GM19468 (cell line): Measurements from ENCODE around the gene COX20.
"Not testable (repeated sequence)": the region's sequence is repeated elsewhere in the genome, so short reads cannot be mapped to it uniquely, and the experiment has no call there.

ENCODE experiments used
- ATAC-seq: cut with Tn5 transposase; IDR thresholded peaks from one replicate; pipeline ENCODE4 v1.9.1; 2021; ENCODE audit warnings: mild to moderate bottlenecking, moderate library complexity, moderate number of reproducible peaks; ENCODE audit not compliant: unreplicated experiment; ENCODE audit errors: extremely low read depth

COX20 gene

DNA sequence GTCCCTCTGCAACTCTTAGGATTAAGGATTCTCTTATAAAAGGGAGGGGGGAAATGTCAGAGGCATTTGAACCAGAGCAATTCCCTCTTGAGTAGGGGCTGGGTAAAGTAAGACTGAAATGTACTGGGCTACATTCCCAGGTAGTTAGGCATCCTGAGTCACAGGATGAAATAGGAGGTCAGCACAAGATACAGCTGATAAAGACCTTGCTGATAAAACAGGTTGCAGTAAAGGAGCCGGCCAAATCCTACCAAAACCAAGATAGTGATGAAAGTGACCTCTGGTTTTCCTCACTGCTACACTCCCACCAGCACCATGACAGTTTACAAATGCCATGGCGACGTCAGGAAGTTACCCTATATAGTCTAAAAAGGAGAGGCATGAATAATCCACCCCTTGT lies 14.3 kb upstream of the COX20 start:
- ATAC-seq = no peak

DNA sequence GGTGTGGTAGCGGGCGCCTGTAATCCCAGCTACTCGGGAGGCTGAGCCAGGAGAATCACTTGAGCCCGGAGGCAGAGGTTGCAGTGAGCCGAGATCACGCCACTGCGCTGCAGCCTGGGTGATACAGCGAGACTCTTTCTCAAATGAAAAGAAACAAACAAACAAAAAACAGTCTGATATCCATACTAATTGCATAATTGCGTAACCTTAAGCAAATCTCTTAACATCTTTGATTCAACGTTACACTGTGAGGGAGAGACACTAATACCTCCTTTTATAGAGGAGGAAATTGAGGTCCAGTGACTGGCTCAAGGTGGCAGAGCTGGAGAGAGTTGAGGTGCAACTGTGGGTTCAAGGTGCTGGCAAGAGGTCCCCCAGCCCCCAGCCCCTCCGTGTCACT lies 12.6 kb upstream of the COX20 start:
- ATAC-seq = no peak

DNA sequence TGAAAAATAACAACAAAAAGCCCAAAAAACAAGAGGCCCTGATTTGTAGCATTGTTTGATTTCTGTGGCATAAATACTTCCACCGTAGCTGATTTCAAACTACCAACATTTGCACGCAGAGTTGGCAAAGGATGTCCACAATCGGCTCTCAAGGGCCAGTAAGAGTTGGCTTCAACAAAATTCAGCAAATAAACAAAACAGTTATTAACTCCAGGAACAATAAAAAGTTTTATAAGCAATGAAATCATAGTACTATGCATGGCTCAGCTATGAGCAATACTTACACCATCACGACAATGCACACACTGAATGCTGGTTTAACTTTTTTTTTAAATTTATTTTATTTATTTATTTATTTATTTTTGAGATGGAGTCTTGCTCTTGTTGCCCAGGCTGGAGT lies 8.7 kb upstream of the COX20 start:
- no peak for ATAC-seq

DNA sequence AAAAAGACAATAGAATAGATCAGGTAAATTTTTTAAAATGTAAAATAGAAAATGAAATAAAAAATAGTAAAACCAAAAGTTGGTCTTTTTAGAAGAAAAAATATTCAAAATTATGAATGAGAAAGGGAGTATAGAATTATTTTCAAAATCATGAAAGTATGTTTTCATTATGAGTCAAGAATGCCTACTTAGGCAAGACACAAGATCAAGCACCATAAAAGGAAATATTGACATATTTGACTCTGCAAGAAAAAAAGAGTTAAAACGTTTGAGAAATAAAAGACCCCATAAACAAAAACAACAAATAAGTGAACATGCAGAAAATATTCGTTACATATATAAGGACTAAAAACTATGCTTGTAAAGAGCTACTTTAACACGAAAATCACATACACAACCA lies 4.8 kb upstream of the COX20 start:
- no peak for ATAC-seq

DNA sequence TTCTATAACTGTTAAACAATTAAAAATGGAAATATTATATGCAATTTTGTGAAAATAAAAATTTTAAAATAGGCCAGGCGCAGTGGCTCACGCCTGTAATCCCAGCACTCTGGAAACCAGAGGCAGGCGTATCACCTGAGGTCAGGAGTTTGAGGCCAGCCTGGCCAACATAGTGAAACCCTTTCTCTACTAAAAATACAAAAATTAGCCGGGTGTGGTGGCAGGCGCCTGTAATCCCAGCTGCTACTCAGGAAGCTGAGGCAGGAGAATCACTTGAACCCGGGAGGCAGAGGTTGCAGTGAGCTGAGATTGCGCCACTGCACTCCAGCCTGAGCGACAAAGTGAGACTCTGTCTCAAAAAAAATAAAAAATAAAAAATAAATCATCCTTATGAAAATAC lies 2.2 kb upstream of the COX20 start:
- ATAC-seq = not testable (repeated sequence)

DNA sequence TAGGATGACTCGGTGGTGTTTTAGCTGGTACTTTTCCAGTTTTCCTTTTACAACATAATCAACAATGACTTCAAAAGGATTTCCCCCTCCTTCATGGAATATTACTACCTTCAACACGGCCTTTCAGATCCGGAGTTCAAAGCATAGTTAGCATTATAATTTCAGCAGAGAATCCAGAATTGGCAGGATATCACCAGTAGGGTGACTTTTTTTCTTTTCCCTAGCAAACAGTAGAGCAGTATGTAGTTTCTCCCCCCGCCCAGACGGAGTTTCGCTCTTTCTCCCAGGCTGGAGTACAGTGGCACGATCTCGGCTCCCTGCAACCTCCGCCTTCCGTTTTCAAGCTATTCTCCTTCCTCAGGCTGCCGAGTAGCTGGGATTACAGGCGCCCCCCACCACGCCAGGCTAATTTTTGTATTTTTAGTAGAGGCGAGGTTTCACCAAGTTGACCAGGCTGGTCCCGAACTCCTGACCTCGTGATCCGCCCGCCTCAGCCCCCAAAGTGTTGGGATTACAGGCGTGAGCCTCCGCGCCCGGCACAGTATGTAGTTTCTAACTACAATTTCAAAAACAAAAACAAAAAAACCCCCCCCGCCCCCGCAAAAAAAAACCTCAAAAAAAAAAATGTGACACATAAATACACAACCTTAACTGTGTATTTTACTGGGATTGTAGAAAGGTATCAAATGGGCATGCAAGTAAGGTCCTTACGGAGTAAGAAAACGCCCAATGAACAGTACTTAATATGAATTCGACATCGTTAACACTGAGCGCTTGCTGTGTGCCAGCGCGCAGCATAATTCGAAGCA lies 1.5 kb upstream of the COX20 start:
- no peak for ATAC-seq

DNA sequence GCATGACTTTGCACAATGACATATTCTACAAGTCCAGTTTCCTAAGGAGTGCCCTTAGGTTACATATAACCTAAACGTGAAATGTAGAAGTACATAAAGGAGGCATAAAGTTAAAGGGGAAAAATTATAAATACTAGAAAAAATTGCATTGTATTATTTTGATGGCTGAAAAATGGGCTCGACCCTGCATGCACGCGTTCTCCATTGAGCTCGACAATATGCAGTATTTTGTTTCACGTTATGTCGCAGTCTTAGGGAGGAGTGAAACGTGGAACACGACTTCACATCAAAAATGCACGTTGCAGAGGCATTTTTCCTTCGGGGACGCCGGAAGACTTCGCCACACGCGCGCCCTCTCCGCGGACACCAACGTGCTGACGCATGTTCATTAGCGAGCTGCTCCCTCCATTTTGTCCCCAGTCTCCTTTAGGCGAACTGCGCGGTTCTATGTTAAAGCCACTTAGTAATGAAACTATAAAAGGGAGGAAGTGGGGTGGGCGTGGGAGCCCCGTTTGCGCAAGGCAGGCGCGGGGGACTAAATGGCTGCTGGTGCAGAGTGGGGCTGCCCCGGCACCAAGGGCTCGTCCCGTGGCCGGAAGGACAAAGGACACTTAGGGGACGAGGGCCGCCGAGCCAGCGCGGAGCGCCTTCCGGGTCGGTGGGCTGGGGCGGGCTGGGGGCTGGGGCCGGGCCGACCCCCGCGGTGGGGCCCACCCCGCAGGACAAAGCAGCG lies 749 bp upstream of the COX20 start:
- ATAC-seq = peak; percentile 55

DNA sequence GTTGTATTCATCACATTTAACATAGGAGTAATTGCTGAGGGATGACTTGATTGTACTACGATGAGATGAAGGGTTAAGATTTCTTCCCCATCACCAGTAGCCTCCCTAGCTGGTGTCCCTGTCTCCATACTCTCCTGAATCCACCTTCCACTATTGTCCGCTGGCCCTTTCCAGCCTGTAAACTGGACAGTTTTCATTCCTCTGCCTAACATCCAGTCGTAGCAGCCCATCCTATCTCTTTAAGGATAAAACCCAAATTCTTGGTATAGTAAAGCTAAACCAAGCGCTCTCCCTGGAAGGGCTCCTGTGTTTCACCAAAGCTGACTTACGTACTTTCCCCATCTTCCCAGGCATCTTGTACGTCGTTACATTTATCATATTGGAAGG lies 670 bp downstream of the COX20 start:
- ATAC-seq = no peak

DNA sequence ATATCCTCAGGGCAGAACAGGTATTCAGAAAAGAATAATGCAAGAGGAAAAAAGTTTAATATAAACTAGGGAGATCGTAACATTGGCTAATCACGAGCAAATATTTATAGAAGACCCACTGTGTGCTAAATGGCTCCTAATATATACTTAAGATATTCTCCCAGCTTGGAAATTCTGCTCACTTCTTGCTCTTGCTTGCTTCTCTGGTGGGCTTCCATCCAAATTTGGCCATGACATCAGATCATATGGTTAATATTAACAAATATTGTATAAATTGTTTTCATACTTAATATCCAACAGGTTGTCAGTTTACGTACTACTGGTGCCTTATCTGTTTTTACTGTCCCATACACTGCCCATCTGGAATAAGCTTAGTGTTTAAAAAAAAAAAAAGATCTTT lies 1.1 kb downstream of the COX20 start:
- no peak for ATAC-seq

DNA sequence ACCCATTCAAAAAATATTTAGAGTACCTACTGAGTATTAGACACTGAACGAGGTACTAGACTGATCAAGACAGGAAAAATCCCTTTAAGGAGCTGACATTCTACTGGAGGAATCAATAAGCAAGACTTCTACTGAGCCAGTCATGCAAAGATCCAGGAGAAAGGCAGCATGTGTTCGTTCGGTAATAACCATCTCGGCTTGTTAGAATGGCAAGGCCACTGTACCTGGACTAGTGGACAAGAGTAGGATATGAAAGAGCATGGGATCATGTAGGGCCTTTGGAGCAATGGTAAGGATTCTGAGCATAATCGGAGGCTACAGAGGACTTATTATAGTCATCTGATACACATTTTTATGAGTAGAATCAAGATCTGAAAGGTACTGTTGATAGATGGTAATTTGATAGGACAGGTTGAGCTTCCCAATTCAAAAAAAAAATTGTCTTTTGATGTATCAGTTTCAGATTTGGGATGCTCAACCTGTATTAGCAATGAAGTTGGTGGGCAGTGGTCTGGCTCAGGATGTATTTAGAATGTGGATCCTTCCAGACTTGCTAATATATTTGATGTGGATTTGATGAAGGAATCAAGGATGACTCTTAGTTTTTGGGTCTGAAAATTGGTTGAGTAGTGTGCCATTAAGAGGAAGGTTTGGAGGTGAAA lies 2.3 kb downstream of the COX20 start:
- ATAC-seq = no peak

DNA sequence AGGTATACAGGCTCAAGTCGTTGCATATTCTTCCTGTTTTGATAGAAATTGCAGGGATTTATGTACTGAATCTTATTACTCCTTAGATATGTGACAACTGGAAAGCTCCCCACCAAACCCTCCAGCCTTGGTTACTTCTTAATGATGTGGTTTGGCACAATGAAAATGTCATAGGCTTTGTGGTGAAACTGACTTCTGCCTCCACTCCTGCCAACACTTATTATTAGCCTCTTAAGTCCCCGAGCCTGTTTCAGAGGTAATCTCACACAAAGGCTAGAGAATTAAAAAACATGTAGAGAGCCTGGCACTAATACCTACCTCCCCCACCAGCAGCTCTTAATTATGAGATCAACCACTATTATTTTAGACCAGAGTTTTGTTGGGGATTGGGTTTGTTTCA lies 4.2 kb downstream of the COX20 start:
- ATAC-seq = no peak

DNA sequence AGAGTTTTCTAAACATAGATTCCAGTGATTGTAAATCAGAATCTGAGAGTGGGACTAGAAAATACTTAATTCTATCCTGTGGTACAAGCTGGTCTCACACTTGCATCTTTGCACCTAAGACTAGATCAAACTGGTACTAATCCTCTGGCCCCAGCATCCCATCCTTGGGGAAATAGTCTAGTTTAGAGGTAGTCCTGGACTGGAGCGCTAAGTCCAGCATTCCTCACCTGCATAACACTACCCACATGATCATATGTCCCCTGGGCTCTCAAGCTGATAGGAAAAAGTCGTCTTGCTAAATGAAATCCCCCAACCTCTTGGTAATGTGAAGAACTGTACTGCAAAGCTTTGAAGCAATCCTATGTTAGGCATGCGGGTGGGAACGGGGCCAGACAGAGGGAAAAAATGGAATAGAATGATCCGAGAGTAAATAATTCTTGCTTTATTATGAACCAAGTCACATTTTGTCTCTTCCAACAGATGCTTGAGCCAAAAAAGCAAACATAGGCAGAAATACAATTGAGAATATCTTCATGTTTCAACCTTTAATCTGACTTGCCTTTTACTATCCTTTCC lies 4.8 kb downstream of the COX20 start:
- ATAC-seq = no peak

DNA sequence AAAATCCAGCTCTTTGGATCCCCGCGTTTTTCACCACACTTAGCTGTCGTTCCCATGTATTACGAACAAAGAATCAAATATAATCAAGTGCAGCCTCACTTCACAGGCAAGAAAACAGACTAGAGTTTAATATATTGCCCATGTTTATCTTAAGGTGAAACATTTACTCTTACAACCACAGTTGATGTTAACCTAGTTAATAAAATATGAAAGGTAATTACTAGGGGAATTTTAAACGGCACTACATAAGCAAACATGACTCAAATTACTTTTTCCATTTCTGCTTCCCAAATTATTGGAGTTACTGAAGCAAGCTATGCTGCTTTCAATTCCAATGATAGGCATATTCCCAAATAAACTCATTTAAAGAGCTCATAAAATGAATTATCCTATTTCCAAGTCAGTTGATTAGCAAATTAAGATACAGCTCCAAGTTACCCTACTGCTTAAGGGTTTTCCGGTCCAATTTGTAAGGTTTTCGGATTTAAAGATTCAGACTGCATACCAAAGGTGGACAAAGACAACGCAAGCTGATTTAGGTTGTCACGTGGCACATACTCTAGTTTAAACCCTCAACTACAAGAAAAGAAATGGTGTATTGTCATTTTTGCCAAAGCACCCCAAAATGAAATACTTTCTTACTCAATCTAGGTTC lies 5.9 kb downstream of the COX20 start:
- no peak for ATAC-seq

DNA sequence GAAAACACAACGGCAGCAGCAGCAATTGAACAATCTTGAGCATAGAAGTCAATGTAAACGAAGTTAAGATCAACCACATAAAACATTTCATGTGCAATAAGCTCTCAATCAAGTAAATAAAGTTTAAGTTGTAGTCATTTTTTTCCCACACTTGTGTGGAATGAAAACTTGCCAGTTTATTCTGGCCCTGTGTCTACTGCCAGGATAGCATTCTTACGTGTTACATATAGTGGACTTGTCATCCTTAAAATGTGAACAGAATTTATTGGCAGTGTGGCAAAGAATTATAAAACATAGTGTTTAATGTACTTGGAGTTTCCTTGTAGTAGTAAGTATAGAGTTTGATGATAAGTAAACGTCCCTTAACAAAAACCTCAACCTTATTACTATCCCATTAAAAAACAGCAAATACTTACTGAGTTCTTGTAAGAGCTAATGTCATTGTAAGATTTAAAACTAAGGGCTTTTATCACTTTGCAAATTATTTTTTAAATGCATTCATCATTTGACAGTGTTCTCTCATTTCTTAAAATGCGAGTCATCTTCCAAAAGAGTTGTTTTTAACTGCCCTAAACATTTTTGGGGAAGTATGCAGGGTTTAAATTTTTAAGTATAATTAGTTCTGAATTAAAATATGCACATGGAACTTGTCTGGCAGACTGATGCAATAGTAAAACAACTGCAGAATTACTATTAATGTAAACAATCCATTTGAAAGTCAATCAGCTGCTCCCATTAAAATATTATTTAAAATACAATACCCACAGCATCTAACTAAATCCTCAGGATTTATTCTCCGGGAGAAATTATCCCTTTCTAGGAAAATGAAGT lies 7.9 kb downstream of the COX20 start:
- no peak for ATAC-seq

DNA sequence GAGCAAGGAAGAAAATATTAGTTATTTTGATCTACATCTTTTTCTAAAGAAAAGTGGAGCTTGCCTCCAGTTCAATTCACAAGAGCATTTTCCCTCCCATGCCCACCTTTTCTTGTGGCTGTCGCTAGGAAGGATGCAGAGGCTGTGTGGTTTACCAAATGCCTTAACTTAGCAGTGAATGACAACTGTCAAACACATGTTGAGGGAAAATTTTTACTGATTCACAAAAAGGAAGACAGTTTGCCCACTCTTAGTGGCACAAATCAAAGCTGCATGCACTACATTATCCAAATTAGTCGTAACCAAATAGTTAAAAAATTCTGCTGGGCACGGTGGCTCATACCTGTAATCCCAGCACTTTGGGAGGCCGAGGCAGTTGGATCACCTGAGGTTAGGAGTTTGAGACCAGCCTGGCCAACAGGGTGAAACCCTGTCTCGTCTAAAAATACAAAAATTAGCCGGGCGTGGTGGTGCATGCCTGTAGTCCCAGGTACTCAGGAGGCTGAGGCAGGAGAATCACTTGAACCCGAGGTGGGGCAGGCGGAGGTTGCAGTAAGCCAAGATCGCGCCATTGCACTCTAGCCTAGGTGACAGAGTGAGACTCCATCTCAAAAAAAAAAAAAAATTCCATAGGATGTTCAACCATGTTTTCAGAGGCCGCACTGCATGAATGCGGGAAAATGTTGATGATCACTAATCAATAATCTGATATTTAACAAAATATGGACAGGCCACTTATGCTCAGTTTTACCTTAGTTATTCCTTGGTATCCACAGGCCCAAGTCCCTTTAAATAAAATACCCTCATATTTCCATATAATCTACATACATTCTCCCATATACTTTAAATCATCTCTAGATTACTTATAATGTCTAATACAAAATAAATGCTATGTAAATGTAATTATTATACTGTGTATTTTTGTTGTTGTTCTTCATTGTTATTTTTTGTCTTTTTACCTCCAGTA lies 9.0 kb downstream of the COX20 start:
- ATAC-seq = no peak

DNA sequence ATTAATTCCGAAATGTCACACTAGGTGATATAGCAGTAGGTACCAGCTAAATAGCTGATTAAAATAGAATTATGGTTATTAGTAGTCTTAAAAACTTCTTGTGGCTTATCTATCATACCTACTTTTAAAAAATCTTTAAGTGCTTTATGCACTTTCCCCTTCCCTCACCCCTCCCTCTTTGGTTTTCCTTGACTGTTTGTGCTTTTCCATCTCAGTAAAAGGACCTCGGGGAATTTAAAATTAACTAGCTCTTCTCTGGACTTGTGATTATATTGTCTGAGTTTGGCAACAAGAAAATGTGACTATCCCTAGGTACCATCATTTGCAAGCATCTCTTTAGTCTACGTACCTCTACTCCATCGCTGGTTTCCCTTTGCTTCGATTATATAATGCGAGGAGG lies 11.2 kb downstream of the COX20 start:
- no peak for ATAC-seq

DNA sequence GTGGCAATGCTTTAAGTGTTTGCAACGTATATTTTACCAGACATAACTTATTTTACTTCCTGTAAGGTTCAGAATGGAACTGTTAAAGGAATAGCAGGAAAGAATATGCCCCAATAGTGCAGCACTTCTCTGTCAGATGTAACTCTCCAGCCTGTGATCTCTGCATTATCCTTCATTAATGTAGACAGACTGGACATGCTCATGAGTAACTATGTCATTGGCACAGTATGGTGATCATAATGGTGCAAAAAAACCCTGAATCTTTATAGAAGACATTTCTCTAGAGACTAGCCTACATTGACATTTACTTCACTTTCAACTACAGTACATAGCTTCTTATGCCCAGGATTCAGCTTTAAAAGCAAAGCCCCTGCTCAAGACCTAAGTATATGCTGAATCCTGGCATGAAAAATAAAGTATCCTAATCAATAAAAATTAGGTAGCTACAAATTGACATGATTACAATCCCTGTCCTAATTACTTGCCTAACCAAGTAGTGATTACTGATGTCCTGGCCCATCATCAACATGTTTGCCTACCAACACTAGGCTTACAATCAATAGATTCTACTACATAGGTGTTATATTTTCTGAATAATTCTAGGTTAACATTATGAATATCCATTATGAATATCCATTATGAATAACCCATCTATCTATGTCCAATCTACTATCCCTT lies 13.9 kb downstream of the COX20 start:
- ATAC-seq = no peak
